Progenitor cell of endocrine pancreas (in vitro differentiated cells): ENCODE results near the gene AHDC1. TPM values are rescaled to one million over a fixed set of nuclear protein-coding genes. Genes with fewer than 3 reads are reported as not detected.

Experiments
- DNase-seq: peaks from one replicate; pipeline ENCODE4 v3.0.0; 2021; ENCODE audit warnings: low spot score; ENCODE audit not compliant: unreplicated experiment
- H3K27ac Mint-ChIP-seq: 2 replicates; pipeline ENCODE4 v1.8.0; 2021; ENCODE audit warnings: mild to moderate bottlenecking, moderate library complexity, mixed read lengths
- H3K27me3 Mint-ChIP-seq: 2 replicates; pipeline ENCODE4 v1.8.0; 2021; ENCODE audit warnings: mixed read lengths
- H3K36me3 Mint-ChIP-seq: 2 replicates; pipeline ENCODE4 v1.8.0; 2022; ENCODE audit warnings: mixed read lengths; ENCODE audit not compliant: insufficient read depth
- H3K4me1 Mint-ChIP-seq: 2 replicates; pipeline ENCODE4 v1.8.0; 2021; ENCODE audit warnings: low read depth, mixed read lengths
- H3K4me3 Mint-ChIP-seq: 2 replicates; pipeline ENCODE4 v1.8.0; 2021; ENCODE audit warnings: low read depth, mild to moderate bottlenecking, moderate library complexity, mixed read lengths
- H3K9me3 Mint-ChIP-seq: 2 replicates; pipeline ENCODE4 v1.8.0; 2021; ENCODE audit warnings: low read depth, mixed read lengths
- total RNA-seq: library from RNA; stranded (reverse); gene quantifications from 2 replicates; pipeline ENCODE4 v1.2.1, GENCODE V29; 2021
- TF ChIP-seq, protein P1 (sequence below): fragments of 200-600 bp; sonication (generic); IDR thresholded peaks from one replicate; pipeline ENCODE4 v1.5.0; 2021; ENCODE audit warnings: antibody characterized with exemption, mild to moderate bottlenecking; ENCODE audit not compliant: unreplicated experiment

AHDC1 gene
- total RNA-seq, 1 donor from 2014 or later = 53.3 TPM

DNA sequence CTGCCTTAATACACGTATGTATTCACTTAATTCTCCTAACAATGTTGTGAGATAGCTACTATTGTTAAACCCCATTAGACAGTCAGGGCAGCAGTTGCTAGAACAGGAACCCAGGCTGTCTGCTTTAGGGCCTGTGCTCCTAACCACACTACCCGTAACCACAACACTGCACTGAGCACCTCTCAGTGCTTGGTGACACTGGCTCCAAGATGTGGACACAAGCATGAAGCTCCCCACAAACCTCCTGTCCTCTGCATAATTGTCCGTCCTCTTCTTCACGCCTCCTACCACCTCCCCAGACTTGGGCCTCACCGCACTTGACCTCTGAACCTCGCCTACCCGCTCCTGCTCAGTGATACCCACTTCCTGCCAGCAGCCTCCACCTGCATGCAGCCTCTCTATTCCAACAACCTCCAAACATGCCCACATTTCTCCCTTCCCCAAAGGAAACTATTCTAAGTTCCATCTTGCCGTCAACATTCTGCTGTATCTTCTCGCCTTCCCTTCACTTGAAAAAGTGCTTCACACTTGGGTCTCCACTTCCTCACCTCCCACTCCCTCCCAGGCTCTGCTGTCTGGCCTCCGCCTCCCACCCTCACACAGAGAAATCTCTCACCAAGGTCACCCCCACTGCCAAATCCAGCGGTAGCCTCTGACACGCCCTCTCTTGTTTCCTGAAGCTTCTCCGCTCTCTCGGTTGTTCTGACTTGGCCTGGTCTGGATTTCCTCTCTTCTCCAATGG lies 14.6 kb upstream of the AHDC1 start:
- no peaks in the 10 kb centered on the region for H3K9me3 Mint-ChIP-seq
- TF ChIP-seq, protein P1, sequence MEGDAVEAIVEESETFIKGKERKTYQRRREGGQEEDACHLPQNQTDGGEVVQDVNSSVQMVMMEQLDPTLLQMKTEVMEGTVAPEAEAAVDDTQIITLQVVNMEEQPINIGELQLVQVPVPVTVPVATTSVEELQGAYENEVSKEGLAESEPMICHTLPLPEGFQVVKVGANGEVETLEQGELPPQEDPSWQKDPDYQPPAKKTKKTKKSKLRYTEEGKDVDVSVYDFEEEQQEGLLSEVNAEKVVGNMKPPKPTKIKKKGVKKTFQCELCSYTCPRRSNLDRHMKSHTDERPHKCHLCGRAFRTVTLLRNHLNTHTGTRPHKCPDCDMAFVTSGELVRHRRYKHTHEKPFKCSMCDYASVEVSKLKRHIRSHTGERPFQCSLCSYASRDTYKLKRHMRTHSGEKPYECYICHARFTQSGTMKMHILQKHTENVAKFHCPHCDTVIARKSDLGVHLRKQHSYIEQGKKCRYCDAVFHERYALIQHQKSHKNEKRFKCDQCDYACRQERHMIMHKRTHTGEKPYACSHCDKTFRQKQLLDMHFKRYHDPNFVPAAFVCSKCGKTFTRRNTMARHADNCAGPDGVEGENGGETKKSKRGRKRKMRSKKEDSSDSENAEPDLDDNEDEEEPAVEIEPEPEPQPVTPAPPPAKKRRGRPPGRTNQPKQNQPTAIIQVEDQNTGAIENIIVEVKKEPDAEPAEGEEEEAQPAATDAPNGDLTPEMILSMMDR = no peak
- DNase-seq = no peak
- no peaks in the 10 kb centered on the region for H3K36me3 Mint-ChIP-seq
- H3K4me1 Mint-ChIP-seq = peaks cover 5% of the 10 kb centered on the region
- H3K27me3 Mint-ChIP-seq = peaks cover 30% of the 10 kb centered on the region
- H3K27ac Mint-ChIP-seq = no peak overlapping the region
- no peak overlapping the region for H3K4me3 Mint-ChIP-seq

DNA sequence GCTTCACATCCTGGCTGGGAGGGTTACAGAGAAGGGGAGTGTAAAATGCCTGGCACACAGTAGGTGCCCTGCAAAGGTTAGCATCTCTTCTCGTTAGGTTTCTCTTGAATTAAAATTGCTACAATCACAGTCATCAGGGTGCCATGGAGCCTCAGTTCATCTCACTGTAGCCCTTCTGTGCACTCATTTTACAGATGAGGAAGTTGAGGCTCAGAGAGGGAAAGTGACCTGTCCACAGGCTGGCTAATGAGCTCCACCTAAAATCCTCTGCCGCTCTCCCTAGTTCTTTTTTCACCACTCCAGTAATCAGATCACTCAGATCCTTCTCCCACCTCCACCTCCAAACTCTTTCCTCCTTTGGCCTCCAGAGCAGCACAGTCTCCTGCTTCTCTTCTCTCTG lies 13.5 kb upstream of the AHDC1 start:
- no peak overlapping the region for H3K27ac Mint-ChIP-seq
- peaks cover 5% of the 10 kb centered on the region for H3K4me1 Mint-ChIP-seq
- H3K9me3 Mint-ChIP-seq = no peaks in the 10 kb centered on the region
- no peak for DNase-seq
- peaks cover 31% of the 10 kb centered on the region for H3K27me3 Mint-ChIP-seq
- no peaks in the 10 kb centered on the region for H3K36me3 Mint-ChIP-seq
- no peak overlapping the region for H3K4me3 Mint-ChIP-seq
- TF ChIP-seq, protein P1 = no peak

DNA sequence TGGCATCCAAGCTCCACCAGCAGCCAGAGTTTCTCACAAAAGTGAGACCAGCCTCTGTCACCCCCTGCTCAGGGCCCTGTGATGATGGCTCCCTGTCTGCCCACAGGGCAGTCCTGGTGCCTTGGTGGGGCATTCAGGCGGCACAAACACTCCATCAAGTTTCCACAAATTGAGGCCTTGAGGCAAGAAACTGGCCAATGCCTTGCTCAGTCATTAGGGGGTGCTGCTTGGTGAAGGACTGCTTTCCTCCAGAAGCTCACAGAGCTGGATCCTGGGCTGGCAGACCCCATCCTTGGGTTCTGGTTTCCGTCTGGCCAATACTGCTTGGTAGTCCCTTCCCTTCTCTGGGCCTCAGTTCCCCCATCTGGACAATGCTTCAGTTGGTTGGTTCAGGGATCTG lies 12.5 kb upstream of the AHDC1 start:
- no peaks in the 10 kb centered on the region for H3K9me3 Mint-ChIP-seq
- H3K36me3 Mint-ChIP-seq = no peaks in the 10 kb centered on the region
- H3K27ac Mint-ChIP-seq = no peak overlapping the region
- TF ChIP-seq, protein P1 = no peak
- DNase-seq = no peak
- no peak overlapping the region for H3K4me3 Mint-ChIP-seq
- peaks cover 34% of the 10 kb centered on the region for H3K27me3 Mint-ChIP-seq
- peaks cover 5% of the 10 kb centered on the region for H3K4me1 Mint-ChIP-seq

DNA sequence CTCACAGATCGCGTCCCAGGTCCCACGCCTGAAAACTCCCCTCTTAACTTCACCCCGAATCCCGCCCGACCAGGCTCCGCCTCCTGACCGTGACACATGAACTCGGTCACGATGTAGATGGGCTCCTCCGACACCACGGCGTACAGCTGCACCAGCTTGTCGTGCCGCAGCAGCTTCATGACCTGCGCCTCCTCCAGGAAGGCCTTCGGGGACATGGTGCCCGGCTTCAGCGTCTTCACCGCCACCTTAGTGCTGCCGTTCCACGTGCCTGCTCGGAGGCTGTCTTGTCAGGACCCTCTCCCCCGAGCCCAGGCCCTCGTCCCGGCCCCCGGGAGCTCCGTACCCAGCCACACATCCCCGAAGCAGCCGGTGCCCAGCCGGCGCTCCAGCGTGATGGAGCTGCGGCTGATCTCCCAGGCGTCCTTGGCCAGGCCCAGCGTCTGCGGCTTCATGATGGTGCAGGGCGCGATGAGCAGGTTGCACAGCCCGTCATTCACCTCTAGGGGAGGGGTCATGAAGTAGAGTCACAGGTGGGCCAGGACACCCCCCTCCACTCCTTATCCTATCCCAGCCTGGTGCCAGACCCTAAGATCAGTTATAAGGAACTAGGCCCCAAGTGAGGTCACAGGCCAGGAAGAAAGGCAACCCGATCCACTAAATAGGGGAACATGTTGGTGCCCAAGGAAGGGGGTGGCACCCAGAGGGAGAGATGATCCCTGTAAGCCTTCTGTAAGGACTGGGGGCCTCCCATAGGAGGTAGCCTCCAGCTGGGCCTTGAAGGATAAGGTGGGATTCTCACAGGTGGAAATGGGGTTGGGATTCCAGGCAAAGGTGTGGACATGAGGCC lies 11.6 kb upstream of the AHDC1 start:
- H3K4me1 Mint-ChIP-seq = peaks cover 5% of the 10 kb centered on the region
- TF ChIP-seq, protein P1 = no peak
- H3K36me3 Mint-ChIP-seq = no peaks in the 10 kb centered on the region
- peak overlapping the region; percentile 73 for H3K4me3 Mint-ChIP-seq
- no peak for DNase-seq
- H3K9me3 Mint-ChIP-seq = no peaks in the 10 kb centered on the region
- no peak overlapping the region for H3K27ac Mint-ChIP-seq
- H3K27me3 Mint-ChIP-seq = peaks cover 34% of the 10 kb centered on the region

DNA sequence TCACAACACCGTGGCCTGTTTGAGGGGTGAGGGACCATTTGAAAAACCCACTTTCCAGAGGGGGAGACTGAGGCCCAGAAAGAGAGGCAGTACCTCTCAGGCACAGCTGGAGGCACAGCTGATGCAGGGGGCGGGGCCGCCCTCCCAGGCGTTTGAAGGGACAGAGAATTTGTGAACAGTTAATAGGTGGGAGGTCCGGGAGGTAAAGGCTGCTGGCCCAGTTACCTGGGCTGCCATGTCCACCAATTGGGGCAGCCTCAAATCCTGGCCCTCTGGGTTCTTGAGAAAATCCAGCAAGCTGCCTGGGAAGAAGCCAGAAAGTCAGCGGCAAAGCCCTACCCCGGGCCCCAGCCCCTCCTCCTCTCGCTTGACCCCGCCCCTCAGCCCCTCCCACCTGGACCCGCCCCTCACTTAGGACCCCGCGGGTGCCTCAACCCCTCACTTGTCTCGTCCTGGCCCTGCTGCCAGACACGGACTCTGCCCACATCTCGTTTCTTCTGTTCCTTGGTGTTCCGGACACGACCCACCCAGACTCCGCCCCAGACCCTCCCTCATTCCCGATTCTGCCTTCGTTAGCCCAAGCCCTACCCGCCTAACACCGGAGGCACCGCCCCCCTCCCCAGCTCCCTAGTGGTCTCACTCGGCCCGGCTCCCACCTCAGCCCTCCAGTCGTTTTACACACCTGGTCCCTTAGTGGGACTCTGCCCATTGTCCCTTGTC lies 10.8 kb upstream of the AHDC1 start:
- no peaks in the 10 kb centered on the region for H3K9me3 Mint-ChIP-seq
- H3K36me3 Mint-ChIP-seq = no peaks in the 10 kb centered on the region
- H3K4me1 Mint-ChIP-seq = peaks cover 5% of the 10 kb centered on the region
- DNase-seq = no peak
- H3K4me3 Mint-ChIP-seq = peak overlapping the region; percentile 73
- peaks cover 33% of the 10 kb centered on the region for H3K27me3 Mint-ChIP-seq
- H3K27ac Mint-ChIP-seq = no peak overlapping the region
- TF ChIP-seq, protein P1 = no peak
